Body of pancreas (tissue), 4 donors: ENCODE data around the gene TH. TPM values are rescaled to one million over a fixed set of nuclear protein-coding genes. Genes with fewer than 3 reads are reported as not detected.
A peak's percentile ranks its signal among the peaks of the same experiment; 100 is the strongest.

Experiments
- ATAC-seq: fragments of 150-250 bp; one replicate; pipeline ENCODE4 v1.9.1; 2016
- DNase-seq, 4 donors: peaks; one replicate each; pipeline ENCODE4 v3.0.0-alpha.2; 2019
- H3K27ac ChIP-seq, 4 donors: fragments of 200-600 bp; sonication (generic); 1 replicate in 3 of 4; 2 replicates in 1 of 4; pipeline versions ENCODE4 v1.5.1 to v1.6.1; 2016 to 2019; ENCODE audit warnings: mild to moderate bottlenecking in 1 of 4, mixed read lengths in 1 of 4, moderate library complexity in 1 of 4
- H3K27me3 ChIP-seq, 2 donors: fragments of 200-600 bp; sonication (generic); one replicate each; pipeline ENCODE4 v1.6.0; 2016; ENCODE audit warnings: mild to moderate bottlenecking in 1 of 2
- H3K36me3 ChIP-seq, 2 donors: fragments of 200-600 bp; sonication (generic); replicated peaks in 1 of 2; 2 replicates each; pipeline ENCODE4 v1.5.1; 2016; ENCODE audit warnings: low read depth in 2 of 2; ENCODE audit not compliant: insufficient read depth in 1 of 2
- H3K4me1 ChIP-seq: fragments of 200-600 bp; sonication (generic); one replicate; pipeline ENCODE4 v1.6.0; 2016
- H3K4me3 ChIP-seq, 2 donors: fragments of 200-600 bp; sonication (generic); 1 replicate in 1 of 2; 2 replicates in 1 of 2; pipeline ENCODE4 v1.5.1; 2016 to 2019
- H3K9me3 ChIP-seq, 3 donors: fragments of 200-600 bp; sonication (generic); 1 replicate in 2 of 3; 2 replicates in 1 of 3; pipeline ENCODE4 v1.5.1; 2016
- POLR2A ChIP-seq, 3 donors: fragments of 450-650 bp; IDR thresholded peaks; one replicate each; pipeline ENCODE4 v1.6.1; 2016; ENCODE audit warnings: antibody characterized with exemption in 3 of 3, mild to moderate bottlenecking in 2 of 3
- WGBS, 2 donors: methylation state at CpG; one replicate each; pipeline ENCODE4 v1.1.5; 2017; 5-methylcytosine and 5-hydroxymethylcytosine counted together
- intact Hi-C: fragments of 100-400 bp; cut with DNase I; formaldehyde crosslinking; loops from one replicate; pipeline ENCODE4 v1.15.1; 2023
- total RNA-seq, 2 donors: library from RNA; depleted of rRNA; stranded (reverse); fragments of >200 nt; gene quantifications; one replicate each; pipeline ENCODE4 v1.1.0, GENCODE V29; 2016
- TF ChIP-seq, protein P1 (sequence below), 7 experiments: fragments of 450-650 bp in 4 of 7; fragments of 200-600 bp in 3 of 7; sonication (generic) in 3 of 7; IDR thresholded peaks; one replicate each; pipeline ENCODE4 v1.5.1; 2016 to 2019; ENCODE audit warnings: antibody characterized with exemption in 7 of 7

TH gene
- total RNA-seq, 2 donors from 2014 or later: 0.66 TPM; not detected in 1

DNA sequence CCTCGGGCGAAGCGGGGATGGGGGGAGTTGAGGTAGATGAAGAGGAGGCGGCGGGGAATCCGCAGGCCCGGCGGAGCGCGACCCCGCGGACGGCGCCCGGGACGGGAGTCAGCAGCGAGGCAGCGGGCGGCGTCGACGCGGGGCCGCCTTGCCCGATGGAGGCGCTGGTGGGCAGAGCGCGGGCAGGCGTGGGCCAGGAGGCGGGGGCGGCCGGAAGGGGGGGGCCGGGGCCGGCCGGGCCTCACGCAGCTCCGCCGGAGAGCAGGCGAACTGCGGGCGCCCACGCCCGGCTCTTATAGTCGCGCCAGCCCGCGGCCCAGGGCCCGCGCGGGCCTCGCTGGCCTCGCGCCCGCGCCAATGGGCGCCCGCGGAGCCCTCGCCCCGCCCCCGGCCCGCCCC, 32.5 kb downstream of the TH start, which contains the start of gene IGF2:
TSS of gene IGF2 (minus strand) at position 267 of the 399 bp plus-strand sequence. CDS start 3,866 bp downstream, outside the sequence.
- H3K9me3 ChIP-seq: no peaks in the 10 kb centered on the region
- ATAC-seq (no peak), DNase-seq (no peak)
- H3K27me3 ChIP-seq: peaks cover 0 to 36% of the 10 kb centered on the region in 2 donors
- H3K4me1 ChIP-seq: peaks cover 29% of the 10 kb centered on the region
- no peaks in the 10 kb centered on the region for H3K36me3 ChIP-seq
- TF ChIP-seq, protein P1, sequence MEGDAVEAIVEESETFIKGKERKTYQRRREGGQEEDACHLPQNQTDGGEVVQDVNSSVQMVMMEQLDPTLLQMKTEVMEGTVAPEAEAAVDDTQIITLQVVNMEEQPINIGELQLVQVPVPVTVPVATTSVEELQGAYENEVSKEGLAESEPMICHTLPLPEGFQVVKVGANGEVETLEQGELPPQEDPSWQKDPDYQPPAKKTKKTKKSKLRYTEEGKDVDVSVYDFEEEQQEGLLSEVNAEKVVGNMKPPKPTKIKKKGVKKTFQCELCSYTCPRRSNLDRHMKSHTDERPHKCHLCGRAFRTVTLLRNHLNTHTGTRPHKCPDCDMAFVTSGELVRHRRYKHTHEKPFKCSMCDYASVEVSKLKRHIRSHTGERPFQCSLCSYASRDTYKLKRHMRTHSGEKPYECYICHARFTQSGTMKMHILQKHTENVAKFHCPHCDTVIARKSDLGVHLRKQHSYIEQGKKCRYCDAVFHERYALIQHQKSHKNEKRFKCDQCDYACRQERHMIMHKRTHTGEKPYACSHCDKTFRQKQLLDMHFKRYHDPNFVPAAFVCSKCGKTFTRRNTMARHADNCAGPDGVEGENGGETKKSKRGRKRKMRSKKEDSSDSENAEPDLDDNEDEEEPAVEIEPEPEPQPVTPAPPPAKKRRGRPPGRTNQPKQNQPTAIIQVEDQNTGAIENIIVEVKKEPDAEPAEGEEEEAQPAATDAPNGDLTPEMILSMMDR (IDR thresholded peaks at IDR 0.05): no peak
- no peak for TF ChIP-seq POLR2A (IDR thresholded peaks at IDR 0.05)
- no peak within 1 kb of the TSS for H3K4me3 ChIP-seq
- H3K27ac ChIP-seq: no peak within 1 kb of the TSS
- WGBS, 2 donors: 1% methylated on average over 21 of the region's 62 CpGs; no CpG with 5 or more reads in 1 of the 2 donors
- intact Hi-C loops: no loop called here

GRCh38 chr11:2138431-2139122, 33.0 kb downstream of the TH start:
- H3K9me3 ChIP-seq: no peaks in the 10 kb centered on the region
- H3K4me1 ChIP-seq: peaks cover 23% of the 10 kb centered on the region
- peaks cover 0 to 30% of the 10 kb centered on the region in 2 donors for H3K27me3 ChIP-seq
- intact Hi-C loops: no loop called here
- H3K4me3 ChIP-seq: no peak overlapping the region
- no peak for ATAC-seq
- no peaks in the 10 kb centered on the region for H3K36me3 ChIP-seq
- no peak for DNase-seq
- TF ChIP-seq POLR2A (IDR thresholded peaks at IDR 0.05): no peak
- TF ChIP-seq, protein P1 (IDR thresholded peaks at IDR 0.05): no peak
- 1 to 2% methylated on average over 32 to 57 of the region's 68 CpGs for WGBS, 2 donors
- H3K27ac ChIP-seq: no peak overlapping the region

DNA sequence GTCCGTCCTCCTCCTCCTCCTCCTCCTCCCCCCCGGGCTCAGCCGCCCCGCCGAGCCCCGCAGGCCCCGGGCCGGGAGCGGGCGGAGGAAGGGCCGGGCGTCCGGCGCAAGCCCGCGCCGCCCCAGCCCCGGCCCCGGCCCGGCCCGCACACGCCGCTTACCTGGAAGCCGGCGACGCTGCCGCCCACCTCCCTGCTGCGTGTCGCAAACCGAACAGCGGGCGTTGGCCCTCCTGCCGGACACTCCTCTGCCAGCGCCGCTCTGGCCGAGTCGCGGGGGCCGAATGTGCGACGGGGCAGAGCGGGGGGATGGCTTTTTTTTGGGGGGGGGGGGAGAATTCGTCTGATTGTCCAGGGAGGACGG, 33.6 kb downstream of the TH start:
- Histone ChIP-seq H3K27ac (no peak overlapping the region), H3K9me3 (no peaks in the 10 kb centered on the region), H3K27me3 (peaks cover 0 to 28% of the 10 kb centered on the region in 2 donors), H3K4me3 (no peak overlapping the region), H3K36me3 (no peaks in the 10 kb centered on the region), H3K4me1 (peaks cover 22% of the 10 kb centered on the region)
- ATAC-seq (peak; percentile 9), DNase-seq (no peak)
- intact Hi-C loops: no loop called here
- TF ChIP-seq POLR2A (IDR thresholded peaks at IDR 0.05): no peak
- TF ChIP-seq, protein P1 (IDR thresholded peaks at IDR 0.05): no peak
- 1 to 5% methylated on average over 7 to 20 of the region's 44 CpGs for WGBS, 2 donors

- H3K27me3 ChIP-seq: peaks cover 0 to 28% of the 10 kb centered on the region in 2 donors
- DNase-seq: peak in 3 of 4 donors; percentile 46 to 53 (median 49)
- intact Hi-C loops: no loop called here
- peaks cover 22% of the 10 kb centered on the region for H3K4me1 ChIP-seq
- 4 to 9% methylated on average over 4 to 39 of the region's 50 CpGs for WGBS, 2 donors
- H3K4me3 ChIP-seq: no peak overlapping the region
- no peak for TF ChIP-seq POLR2A (IDR thresholded peaks at IDR 0.05)
- TF ChIP-seq, protein P1 (IDR thresholded peaks at IDR 0.05): no peak
- peak; percentile 43 for ATAC-seq
- no peak overlapping the region for H3K27ac ChIP-seq
- no peaks in the 10 kb centered on the region for H3K9me3 ChIP-seq
- no peaks in the 10 kb centered on the region for H3K36me3 ChIP-seq
These were observed 34.2 kb downstream of the TH start for GRCh38 chr11:2137202-2138067.
